ENCODE measurements around the gene MAP2.

The MAP2 gene

DNA sequence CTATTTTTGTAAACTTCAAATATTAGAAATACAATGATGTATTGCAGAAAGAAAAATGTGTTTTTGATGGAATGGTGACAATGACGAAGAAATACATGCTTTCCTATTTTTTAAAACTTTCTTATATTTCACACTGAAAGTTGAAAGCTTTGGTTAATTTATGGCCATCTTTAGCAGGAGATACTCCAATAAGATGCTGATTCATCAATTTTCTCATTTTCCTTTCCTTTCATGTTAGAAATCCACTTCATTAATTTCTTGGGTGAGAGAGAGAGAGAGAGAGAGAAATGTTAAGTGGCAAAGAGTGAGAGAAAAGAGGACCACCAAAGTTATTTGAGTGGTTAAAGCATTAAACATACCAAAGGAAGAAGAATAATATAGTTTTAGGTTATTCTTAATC, 28.6 kb upstream of the MAP2 start:
- WGBS, 2 experiments (ENCODE audit: insufficient coverage in 2 of 2) = no CpG with 5 or more reads among the region's 1 CpG
- Histone ChIP-seq H3K4me3 (ENCODE audit: extremely low read depth, insufficient read depth, low read length, poor library complexity, severe bottlenecking) (no peak overlapping the region), H3K27ac (ENCODE audit: low read depth, low read length, severe bottlenecking) (no peak overlapping the region), H3K9me3 (ENCODE audit: control insufficient read depth, low read length) (no peaks in the 10 kb centered on the region), H3K36me3 (ENCODE audit: control insufficient read depth, insufficient read depth, low read length) (no peaks in the 10 kb centered on the region), H3K4me1 (ENCODE audit: control insufficient read depth, insufficient read depth, low read length, poor library complexity, severe bottlenecking) (no peaks in the 10 kb centered on the region)

- H3K4me1 ChIP-seq (ENCODE audit: control insufficient read depth, insufficient read depth, low read length, poor library complexity, severe bottlenecking) = no peaks in the 10 kb centered on the region
These were observed 28.2 kb upstream of the MAP2 start for GRCh38 chr2:209395652-209396051.

GRCh38 chr2:209398463-209398862, 25.4 kb upstream of the MAP2 start:
- no peak overlapping the region for H3K4me3 ChIP-seq (ENCODE audit: extremely low read depth, insufficient read depth, low read length, poor library complexity, severe bottlenecking)
- 77 to 82% methylated on average over 2 of the region's 2 CpGs for WGBS, 2 experiments (ENCODE audit: insufficient coverage in 2 of 2)
- H3K27ac ChIP-seq (ENCODE audit: low read depth, low read length, severe bottlenecking) = no peak overlapping the region
- H3K4me1 ChIP-seq (ENCODE audit: control insufficient read depth, insufficient read depth, low read length, poor library complexity, severe bottlenecking) = no peaks in the 10 kb centered on the region
- H3K9me3 ChIP-seq (ENCODE audit: control insufficient read depth, low read length) = no peaks in the 10 kb centered on the region
- no peaks in the 10 kb centered on the region for H3K36me3 ChIP-seq (ENCODE audit: control insufficient read depth, insufficient read depth, low read length)

More at GRCh38 chr2:209395652-209396051, 28.2 kb upstream of the MAP2 start:
- no peak overlapping the region for H3K27ac ChIP-seq (ENCODE audit: low read depth, low read length, severe bottlenecking)
- no peak overlapping the region for H3K4me3 ChIP-seq (ENCODE audit: extremely low read depth, insufficient read depth, low read length, poor library complexity, severe bottlenecking)
- H3K9me3 ChIP-seq (ENCODE audit: control insufficient read depth, low read length) = no peaks in the 10 kb centered on the region
- no peaks in the 10 kb centered on the region for H3K36me3 ChIP-seq (ENCODE audit: control insufficient read depth, insufficient read depth, low read length)

- H3K36me3 ChIP-seq (ENCODE audit: control insufficient read depth, insufficient read depth, low read length) = no peaks in the 10 kb centered on the region
- H3K4me1 ChIP-seq (ENCODE audit: control insufficient read depth, insufficient read depth, low read length, poor library complexity, severe bottlenecking) = no peaks in the 10 kb centered on the region
- H3K4me3 ChIP-seq (ENCODE audit: extremely low read depth, insufficient read depth, low read length, poor library complexity, severe bottlenecking) = no peak overlapping the region
- H3K27ac ChIP-seq (ENCODE audit: low read depth, low read length, severe bottlenecking) = no peak overlapping the region
- 100% methylated on average over 1 of the region's 3 CpGs; no CpG with 5 or more reads in 1 of the 2 experiments for WGBS, 2 experiments (ENCODE audit: insufficient coverage in 2 of 2)
- no peaks in the 10 kb centered on the region for H3K9me3 ChIP-seq (ENCODE audit: control insufficient read depth, low read length)
These were observed 22.1 kb upstream of the MAP2 start for GRCh38 chr2:209401788-209402187.

DNA sequence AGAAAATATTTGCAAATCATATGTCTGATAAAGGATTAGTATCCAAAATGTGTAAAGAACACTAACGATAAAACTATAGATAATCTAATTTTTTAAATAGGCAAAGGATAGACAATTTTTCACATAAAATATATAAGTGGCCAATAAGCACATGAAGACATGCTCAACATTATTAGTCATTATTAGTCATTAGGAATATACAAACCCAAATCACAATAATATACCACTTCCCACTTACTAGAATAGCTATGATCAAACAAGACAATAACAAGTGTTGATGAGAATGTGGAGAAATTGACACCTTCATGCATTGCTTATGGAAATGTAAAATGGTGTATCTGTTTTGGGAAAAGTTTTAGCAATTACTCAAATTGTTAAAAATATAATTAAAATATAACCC, 12.6 kb upstream of the MAP2 start:
- WGBS, 2 experiments (ENCODE audit: insufficient coverage in 2 of 2) = no CpG with 5 or more reads among the region's 1 CpG
- Histone ChIP-seq H3K36me3 (ENCODE audit: control insufficient read depth, insufficient read depth, low read length) (no peaks in the 10 kb centered on the region), H3K4me1 (ENCODE audit: control insufficient read depth, insufficient read depth, low read length, poor library complexity, severe bottlenecking) (no peaks in the 10 kb centered on the region), H3K27ac (ENCODE audit: low read depth, low read length, severe bottlenecking) (no peak overlapping the region), H3K4me3 (ENCODE audit: extremely low read depth, insufficient read depth, low read length, poor library complexity, severe bottlenecking) (no peak overlapping the region), H3K9me3 (ENCODE audit: control insufficient read depth, low read length) (no peaks in the 10 kb centered on the region)

DNA sequence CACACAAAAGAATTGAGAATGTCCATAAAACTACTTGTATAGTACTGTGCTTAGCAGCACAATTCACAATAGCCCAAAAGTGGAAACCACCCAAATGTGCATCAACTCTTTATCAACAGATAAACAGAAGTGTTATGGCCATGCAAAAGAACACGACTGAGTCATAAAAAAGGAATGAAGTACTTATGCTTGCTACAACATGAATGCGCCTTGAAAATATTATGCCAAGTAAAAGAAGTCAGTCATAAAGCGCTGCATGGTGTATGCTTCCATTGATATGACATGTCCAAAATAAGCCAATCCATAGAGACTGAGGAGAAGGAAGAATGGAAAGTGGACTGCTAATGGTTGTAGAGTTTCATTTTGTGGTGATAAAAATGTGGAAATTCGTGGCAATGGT, 12.1 kb upstream of the MAP2 start:
- no peak overlapping the region for H3K27ac ChIP-seq (ENCODE audit: low read depth, low read length, severe bottlenecking)
- H3K4me1 ChIP-seq (ENCODE audit: control insufficient read depth, insufficient read depth, low read length, poor library complexity, severe bottlenecking) = no peaks in the 10 kb centered on the region
- WGBS, 2 experiments (ENCODE audit: insufficient coverage in 2 of 2) = 80 to 100% methylated on average over 1 to 3 of the region's 4 CpGs
- no peak overlapping the region for H3K4me3 ChIP-seq (ENCODE audit: extremely low read depth, insufficient read depth, low read length, poor library complexity, severe bottlenecking)
- no peaks in the 10 kb centered on the region for H3K36me3 ChIP-seq (ENCODE audit: control insufficient read depth, insufficient read depth, low read length)
- H3K9me3 ChIP-seq (ENCODE audit: control insufficient read depth, low read length) = no peaks in the 10 kb centered on the region

DNA sequence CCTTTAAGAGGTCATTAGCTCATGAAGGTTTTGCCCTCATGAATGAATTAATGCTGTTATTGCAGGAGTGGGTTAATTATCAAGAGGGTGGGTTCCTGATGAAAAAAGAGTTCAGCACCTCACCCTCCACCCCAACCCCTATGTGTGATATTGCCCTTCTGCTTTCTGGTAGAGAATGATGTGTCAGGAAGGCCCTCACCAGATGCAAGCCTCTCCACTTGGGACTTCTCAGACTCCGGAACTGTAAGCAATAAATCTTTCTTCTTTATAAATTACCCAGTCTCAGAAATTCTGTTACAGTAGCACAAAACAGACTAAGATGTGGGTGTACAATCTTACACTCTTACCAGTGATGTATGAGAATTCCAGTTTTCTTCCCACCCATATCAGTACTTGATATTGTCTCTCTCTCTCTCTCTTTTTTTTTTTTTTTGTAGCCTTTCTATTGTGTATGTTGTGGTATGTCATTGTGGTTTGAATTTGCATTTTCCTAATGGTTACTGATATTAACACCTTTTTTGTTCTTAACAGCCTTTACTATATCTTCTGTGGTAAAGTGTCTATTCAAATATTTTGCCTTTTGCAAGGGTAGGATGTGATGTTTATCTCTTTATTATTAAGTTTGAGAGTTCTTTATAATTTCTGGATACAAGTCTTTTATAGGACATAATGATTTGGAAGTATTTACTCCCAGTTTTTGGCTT, 10.4 kb upstream of the MAP2 start:
- Histone ChIP-seq H3K27ac (ENCODE audit: low read depth, low read length, severe bottlenecking) (no peak overlapping the region), H3K4me1 (ENCODE audit: control insufficient read depth, insufficient read depth, low read length, poor library complexity, severe bottlenecking) (no peaks in the 10 kb centered on the region), H3K36me3 (ENCODE audit: control insufficient read depth, insufficient read depth, low read length) (no peaks in the 10 kb centered on the region), H3K4me3 (ENCODE audit: extremely low read depth, insufficient read depth, low read length, poor library complexity, severe bottlenecking) (no peak overlapping the region), H3K9me3 (ENCODE audit: control insufficient read depth, low read length) (no peaks in the 10 kb centered on the region)
- WGBS, 2 experiments (ENCODE audit: insufficient coverage in 2 of 2) = no CpG with 5 or more reads among the region's 1 CpG

GRCh38 chr2:209416913-209417312, 6.9 kb upstream of the MAP2 start:
- Histone ChIP-seq H3K9me3 (ENCODE audit: control insufficient read depth, low read length) (no peaks in the 10 kb centered on the region), H3K36me3 (ENCODE audit: control insufficient read depth, insufficient read depth, low read length) (no peaks in the 10 kb centered on the region), H3K4me1 (ENCODE audit: control insufficient read depth, insufficient read depth, low read length, poor library complexity, severe bottlenecking) (no peaks in the 10 kb centered on the region), H3K4me3 (ENCODE audit: extremely low read depth, insufficient read depth, low read length, poor library complexity, severe bottlenecking) (no peak overlapping the region), H3K27ac (ENCODE audit: low read depth, low read length, severe bottlenecking) (no peak overlapping the region)

DNA sequence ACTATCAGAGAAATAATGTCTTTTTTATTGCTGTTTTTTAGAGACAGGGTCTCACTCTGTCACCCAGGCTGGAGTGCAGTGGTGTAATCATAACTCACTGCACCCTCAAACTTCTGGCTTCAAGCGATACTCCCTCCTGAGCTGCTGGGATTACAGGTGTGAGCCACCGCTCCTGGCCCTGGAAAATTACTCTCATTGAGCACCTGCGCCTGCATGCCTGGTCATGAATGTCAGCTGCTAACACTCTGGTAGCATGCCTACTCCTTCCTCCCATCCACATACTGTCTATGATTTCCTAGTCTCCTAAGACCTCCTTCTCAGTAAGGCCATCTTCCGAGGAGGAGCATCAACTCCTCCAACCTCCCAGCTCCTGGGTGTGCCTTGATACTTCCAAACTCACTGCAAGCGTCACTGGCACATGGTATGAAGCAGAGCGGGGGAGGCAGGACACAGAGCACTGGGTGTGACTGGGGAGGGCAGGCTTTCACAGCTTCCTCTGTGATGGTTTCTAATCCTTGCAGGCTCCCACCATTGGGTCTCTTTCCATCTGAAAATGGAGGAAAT, 1.6 kb upstream of the MAP2 start:
- H3K9me3 ChIP-seq (ENCODE audit: control insufficient read depth, low read length) = no peaks in the 10 kb centered on the region
- 88 to 97% methylated on average over 3 to 4 of the region's 6 CpGs for WGBS, 2 experiments (ENCODE audit: insufficient coverage in 2 of 2)

GRCh38 chr2:209424199-209424701, 403 bp downstream of the MAP2 start:
- no peaks in the 10 kb centered on the region for H3K9me3 ChIP-seq (ENCODE audit: control insufficient read depth, low read length)

More for the DNA sequence above, 1.6 kb upstream of the MAP2 start:
- H3K4me3 ChIP-seq (ENCODE audit: extremely low read depth, insufficient read depth, low read length, poor library complexity, severe bottlenecking) = no peak overlapping the region
- no peak overlapping the region for H3K27ac ChIP-seq (ENCODE audit: low read depth, low read length, severe bottlenecking)
- peaks cover 6% of the 10 kb centered on the region for H3K4me1 ChIP-seq (ENCODE audit: control insufficient read depth, insufficient read depth, low read length, poor library complexity, severe bottlenecking)
- no peaks in the 10 kb centered on the region for H3K36me3 ChIP-seq (ENCODE audit: control insufficient read depth, insufficient read depth, low read length)

GRCh38 chr2:209424781-209425470, 1.1 kb downstream of the MAP2 start:
- no peaks in the 10 kb centered on the region for H3K36me3 ChIP-seq (ENCODE audit: control insufficient read depth, insufficient read depth, low read length)
- H3K4me3 ChIP-seq (ENCODE audit: extremely low read depth, insufficient read depth, low read length, poor library complexity, severe bottlenecking) = peak overlapping the region; percentile 48
- H3K9me3 ChIP-seq (ENCODE audit: control insufficient read depth, low read length) = no peaks in the 10 kb centered on the region
- 12 to 13% methylated on average over 3 to 4 of the region's 10 CpGs for WGBS, 2 experiments (ENCODE audit: insufficient coverage in 2 of 2)
- peaks cover 6% of the 10 kb centered on the region for H3K4me1 ChIP-seq (ENCODE audit: control insufficient read depth, insufficient read depth, low read length, poor library complexity, severe bottlenecking)
- no peak overlapping the region for H3K27ac ChIP-seq (ENCODE audit: low read depth, low read length, severe bottlenecking)

More at GRCh38 chr2:209424199-209424701, 403 bp downstream of the MAP2 start:
- Histone ChIP-seq H3K4me3 (ENCODE audit: extremely low read depth, insufficient read depth, low read length, poor library complexity, severe bottlenecking) (peak overlapping the region; percentile 48), H3K36me3 (ENCODE audit: control insufficient read depth, insufficient read depth, low read length) (no peaks in the 10 kb centered on the region), H3K27ac (ENCODE audit: low read depth, low read length, severe bottlenecking) (no peak overlapping the region), H3K4me1 (ENCODE audit: control insufficient read depth, insufficient read depth, low read length, poor library complexity, severe bottlenecking) (peaks cover 6% of the 10 kb centered on the region)
- 4% methylated on average over 10 to 22 of the region's 28 CpGs for WGBS, 2 experiments (ENCODE audit: insufficient coverage in 2 of 2)
